ENCODE measurements around the gene NCAPD3.

The NCAPD3 gene

DNA sequence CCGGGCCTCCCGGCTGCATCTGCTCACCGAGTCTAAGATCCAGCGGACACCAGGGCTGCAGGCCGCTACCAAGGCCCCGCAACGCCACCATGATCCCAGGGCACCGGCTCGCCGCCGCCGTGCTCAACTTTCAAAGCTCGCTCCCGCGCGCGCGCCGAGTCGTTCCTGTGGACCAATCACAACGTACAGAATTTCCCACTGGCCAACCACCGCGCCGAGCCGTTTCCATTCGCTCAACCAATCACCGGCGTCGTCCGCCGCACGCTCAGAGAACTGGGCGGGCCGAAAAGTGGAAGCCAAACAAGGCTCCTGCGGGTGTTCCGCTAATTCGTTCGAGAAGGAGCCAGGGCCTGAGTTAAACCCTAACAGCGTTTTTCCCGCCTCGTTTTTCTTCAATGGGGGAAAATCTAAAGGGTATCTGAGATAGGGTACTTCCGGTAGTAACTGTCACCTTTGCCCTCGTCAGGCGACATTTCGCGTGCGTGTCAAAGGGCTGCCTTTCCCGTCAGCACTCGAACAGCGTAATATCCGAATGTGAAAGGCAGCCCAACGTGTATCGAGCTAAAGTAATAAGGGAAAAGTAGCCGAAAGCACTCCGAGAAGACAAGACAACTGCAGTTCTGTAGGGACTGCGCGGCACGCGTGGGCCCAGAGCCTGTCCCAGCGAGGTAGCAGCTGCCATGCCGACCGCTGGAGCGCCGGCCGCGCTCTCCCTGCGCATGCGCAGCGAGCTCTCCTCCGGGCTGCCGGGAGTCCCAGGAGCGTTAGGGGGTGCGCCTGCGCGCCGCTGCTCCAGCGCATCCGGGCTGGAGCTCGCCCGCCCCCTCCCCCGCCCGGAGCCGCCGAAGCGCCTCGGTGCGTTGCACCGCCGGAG is at the start of gene NCAPD3, which contains the start of gene VPS26B:
TSS of gene NCAPD3 (minus strand) at position 132 of the 874 bp plus-strand sequence. CDS start at position 91, 41 bp downstream.
TSS of gene VPS26B (plus strand) at position 836 of the 874 bp plus-strand sequence. CDS start 452 bp downstream, outside the sequence.
- Histone ChIP-seq H3K27me3 (ENCODE audit: control insufficient read depth, insufficient read depth, low read length) (peaks cover 5% of the 10 kb centered on the region), H3K9ac (ENCODE audit: low read depth, low read length) (peak within 1 kb of the TSS; percentile 74), H3K4me3 (ENCODE audit: low read depth, low read length) (peak within 1 kb of the TSS; percentile 98), H3K9me3 (ENCODE audit: control insufficient read depth, insufficient read depth, low read length) (no peaks in the 10 kb centered on the region), H3K4me1 (ENCODE audit: control insufficient read depth, insufficient read depth, low read length) (peaks cover 15% of the 10 kb centered on the region), H3K36me3 (ENCODE audit: control insufficient read depth, insufficient read depth, low read length) (peaks cover 3% of the 10 kb centered on the region)

- Histone ChIP-seq H3K36me3 (ENCODE audit: control insufficient read depth, insufficient read depth, low read length) (peaks cover 3% of the 10 kb centered on the region), H3K4me1 (ENCODE audit: control insufficient read depth, insufficient read depth, low read length) (peaks cover 24% of the 10 kb centered on the region), H3K9ac (ENCODE audit: low read depth, low read length) (no peak overlapping the region), H3K9me3 (ENCODE audit: control insufficient read depth, insufficient read depth, low read length) (no peaks in the 10 kb centered on the region), H3K27me3 (ENCODE audit: control insufficient read depth, insufficient read depth, low read length) (peaks cover 3% of the 10 kb centered on the region), H3K4me3 (ENCODE audit: low read depth, low read length) (peak overlapping the region; percentile 85)
Observed at GRCh38 chr11:134273317-134273712, 49.5 kb upstream of the NCAPD3 start.

DNA sequence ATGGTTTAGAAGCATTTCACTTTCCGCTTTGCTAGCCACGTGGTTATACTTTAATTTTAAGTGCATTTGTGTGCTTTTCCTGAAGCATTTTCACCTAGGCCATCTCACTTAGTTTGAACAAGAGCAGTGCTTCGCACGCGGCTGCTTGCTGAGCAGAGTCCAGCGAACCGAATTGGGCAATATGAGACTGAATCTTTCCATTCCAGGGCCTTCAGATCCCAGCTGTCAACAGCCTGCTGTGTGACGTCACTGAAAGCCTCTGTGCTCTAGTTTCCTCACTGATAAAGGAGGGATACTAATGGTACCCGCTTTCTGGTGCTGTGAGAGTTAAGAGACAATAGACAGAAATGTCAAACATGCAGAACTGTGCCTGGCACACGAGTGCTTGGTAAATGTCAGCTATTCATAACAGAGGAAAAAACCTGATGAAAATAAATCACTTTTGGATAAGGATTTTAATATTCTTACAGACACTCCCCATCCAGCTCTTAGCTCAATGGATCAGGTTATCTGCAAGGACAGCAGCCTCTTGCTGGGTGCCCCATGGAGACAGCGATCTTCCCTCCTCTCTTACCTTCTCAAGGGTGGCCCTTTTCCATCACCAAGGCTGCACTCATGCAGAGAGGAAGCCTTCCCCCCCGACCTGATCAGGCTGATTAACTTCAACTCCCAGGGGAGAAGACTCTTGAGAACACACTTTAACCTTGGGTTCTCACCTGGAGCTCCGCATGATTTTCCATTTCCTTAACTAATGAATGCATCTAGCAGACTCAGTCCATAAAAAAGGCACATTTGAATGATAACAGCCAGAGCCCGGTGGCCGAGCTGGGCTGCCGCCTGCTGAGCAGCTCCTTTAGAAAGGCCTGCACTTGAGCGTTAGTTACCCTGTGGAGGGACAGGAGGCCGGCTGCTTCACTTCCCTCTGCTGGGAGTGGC is 48.9 kb upstream of the NCAPD3 start:
- Histone ChIP-seq H3K36me3 (ENCODE audit: control insufficient read depth, insufficient read depth, low read length) (peaks cover 3% of the 10 kb centered on the region), H3K4me3 (ENCODE audit: low read depth, low read length) (peak overlapping the region; percentile 85), H3K27me3 (ENCODE audit: control insufficient read depth, insufficient read depth, low read length) (peaks cover 3% of the 10 kb centered on the region), H3K9ac (ENCODE audit: low read depth, low read length) (peak overlapping the region; percentile 4), H3K9me3 (ENCODE audit: control insufficient read depth, insufficient read depth, low read length) (no peaks in the 10 kb centered on the region), H3K4me1 (ENCODE audit: control insufficient read depth, insufficient read depth, low read length) (peaks cover 29% of the 10 kb centered on the region)

DNA sequence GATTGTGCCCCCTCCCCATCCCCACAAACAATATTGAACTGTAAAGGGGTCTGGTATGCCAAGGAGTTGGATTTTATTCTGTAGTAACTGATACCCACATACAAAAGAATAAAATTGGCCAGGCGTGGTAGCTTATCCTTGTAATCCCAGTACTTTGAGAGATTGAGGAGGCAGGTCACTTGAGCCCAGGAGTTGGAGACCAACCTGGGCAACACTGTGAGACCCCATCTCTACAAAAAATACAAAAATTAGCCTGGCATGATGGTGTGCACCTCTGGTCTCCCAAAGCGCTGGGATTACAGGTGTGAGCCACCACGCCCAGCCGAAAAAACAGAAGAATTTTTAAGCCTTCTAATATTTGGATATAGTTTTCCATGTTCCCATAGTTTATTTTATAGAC is 48.2 kb upstream of the NCAPD3 start:
- Histone ChIP-seq H3K27me3 (ENCODE audit: control insufficient read depth, insufficient read depth, low read length) (peaks cover 3% of the 10 kb centered on the region), H3K9me3 (ENCODE audit: control insufficient read depth, insufficient read depth, low read length) (no peaks in the 10 kb centered on the region), H3K4me1 (ENCODE audit: control insufficient read depth, insufficient read depth, low read length) (peaks cover 34% of the 10 kb centered on the region), H3K4me3 (ENCODE audit: low read depth, low read length) (no peak overlapping the region), H3K36me3 (ENCODE audit: control insufficient read depth, insufficient read depth, low read length) (peaks cover 3% of the 10 kb centered on the region), H3K9ac (ENCODE audit: low read depth, low read length) (no peak overlapping the region)

GRCh38 chr11:134270250-134270714 is 46.5 kb upstream of the NCAPD3 start:
- Histone ChIP-seq H3K27me3 (ENCODE audit: control insufficient read depth, insufficient read depth, low read length) (peaks cover 3% of the 10 kb centered on the region), H3K4me1 (ENCODE audit: control insufficient read depth, insufficient read depth, low read length) (peaks cover 34% of the 10 kb centered on the region), H3K9ac (ENCODE audit: low read depth, low read length) (no peak overlapping the region), H3K4me3 (ENCODE audit: low read depth, low read length) (no peak overlapping the region), H3K36me3 (ENCODE audit: control insufficient read depth, insufficient read depth, low read length) (no peaks in the 10 kb centered on the region), H3K9me3 (ENCODE audit: control insufficient read depth, insufficient read depth, low read length) (no peaks in the 10 kb centered on the region)

DNA sequence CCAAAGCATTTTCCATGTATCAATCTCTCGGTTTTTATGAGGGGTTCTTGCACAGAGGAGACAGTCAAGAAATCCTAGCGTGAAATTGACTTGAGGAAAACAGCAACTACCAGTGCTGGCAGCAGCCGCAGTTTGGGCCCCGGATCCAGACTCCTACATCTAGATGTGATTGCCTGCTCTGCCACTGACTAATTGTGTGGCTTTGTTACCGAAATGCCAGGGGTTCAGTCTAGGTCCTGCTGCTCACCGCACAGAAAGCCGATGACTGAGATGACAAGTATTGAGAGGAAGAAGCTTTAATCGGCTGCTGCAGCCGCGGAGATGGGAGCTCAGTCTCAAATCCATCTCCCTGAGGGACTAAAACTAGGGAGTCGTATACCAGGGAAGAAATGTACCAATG is 44.2 kb upstream of the NCAPD3 start:
- H3K9ac ChIP-seq (ENCODE audit: low read depth, low read length), result no peak overlapping the region
- peaks cover 3% of the 10 kb centered on the region for H3K36me3 ChIP-seq (ENCODE audit: control insufficient read depth, insufficient read depth, low read length)
- no peaks in the 10 kb centered on the region for H3K27me3 ChIP-seq (ENCODE audit: control insufficient read depth, insufficient read depth, low read length)
- no peak overlapping the region for H3K4me3 ChIP-seq (ENCODE audit: low read depth, low read length)
- no peaks in the 10 kb centered on the region for H3K9me3 ChIP-seq (ENCODE audit: control insufficient read depth, insufficient read depth, low read length)
- H3K4me1 ChIP-seq (ENCODE audit: control insufficient read depth, insufficient read depth, low read length), result peaks cover 20% of the 10 kb centered on the region

DNA sequence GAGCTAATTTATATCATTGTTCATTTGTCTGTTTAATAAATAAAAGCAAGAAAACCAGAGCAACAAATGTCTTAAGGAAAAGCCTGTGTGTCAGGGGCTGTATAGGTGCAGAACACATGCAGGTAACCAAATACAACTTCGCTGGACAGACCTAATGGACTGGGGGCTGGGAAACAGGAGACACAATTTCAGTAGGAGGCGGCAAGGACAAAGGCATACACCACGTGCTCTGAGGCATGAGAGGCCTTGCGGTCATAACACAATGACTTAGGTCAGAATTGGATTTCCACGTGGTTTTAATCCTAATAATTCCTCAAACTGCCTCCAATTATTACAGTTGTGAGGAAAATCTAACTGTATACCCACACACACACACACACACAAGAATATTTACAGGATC is 43.7 kb upstream of the NCAPD3 start:
- no peaks in the 10 kb centered on the region for H3K9me3 ChIP-seq (ENCODE audit: control insufficient read depth, insufficient read depth, low read length)
- no peak overlapping the region for H3K4me3 ChIP-seq (ENCODE audit: low read depth, low read length)
- H3K9ac ChIP-seq (ENCODE audit: low read depth, low read length), result no peak overlapping the region
- H3K27me3 ChIP-seq (ENCODE audit: control insufficient read depth, insufficient read depth, low read length), result no peaks in the 10 kb centered on the region
- peaks cover 7% of the 10 kb centered on the region for H3K36me3 ChIP-seq (ENCODE audit: control insufficient read depth, insufficient read depth, low read length)
- H3K4me1 ChIP-seq (ENCODE audit: control insufficient read depth, insufficient read depth, low read length), result peaks cover 16% of the 10 kb centered on the region

DNA sequence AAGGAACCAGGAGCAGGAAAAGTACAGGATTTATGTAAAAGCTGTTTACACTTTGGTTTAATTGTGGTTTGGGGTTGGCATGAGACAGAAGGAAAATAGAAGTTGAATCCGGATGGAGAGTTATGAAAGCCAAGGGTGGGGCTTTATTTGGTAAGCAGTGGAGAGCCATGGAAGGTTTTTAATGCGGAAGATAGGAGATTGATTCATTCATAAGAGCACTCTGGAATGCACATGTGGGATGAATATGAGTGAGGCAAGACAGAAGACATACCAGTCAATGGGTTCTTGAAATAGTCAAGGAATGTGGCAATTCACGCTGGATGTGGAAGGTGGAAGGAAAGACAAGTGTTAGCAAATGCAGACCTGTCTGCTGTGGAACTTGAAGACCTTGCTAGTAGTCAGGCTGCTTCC is 43.1 kb upstream of the NCAPD3 start:
- Histone ChIP-seq H3K36me3 (ENCODE audit: control insufficient read depth, insufficient read depth, low read length) (peaks cover 12% of the 10 kb centered on the region), H3K4me3 (ENCODE audit: low read depth, low read length) (no peak overlapping the region), H3K27me3 (ENCODE audit: control insufficient read depth, insufficient read depth, low read length) (no peaks in the 10 kb centered on the region), H3K9ac (ENCODE audit: low read depth, low read length) (no peak overlapping the region), H3K9me3 (ENCODE audit: control insufficient read depth, insufficient read depth, low read length) (no peaks in the 10 kb centered on the region), H3K4me1 (ENCODE audit: control insufficient read depth, insufficient read depth, low read length) (peaks cover 12% of the 10 kb centered on the region)

DNA sequence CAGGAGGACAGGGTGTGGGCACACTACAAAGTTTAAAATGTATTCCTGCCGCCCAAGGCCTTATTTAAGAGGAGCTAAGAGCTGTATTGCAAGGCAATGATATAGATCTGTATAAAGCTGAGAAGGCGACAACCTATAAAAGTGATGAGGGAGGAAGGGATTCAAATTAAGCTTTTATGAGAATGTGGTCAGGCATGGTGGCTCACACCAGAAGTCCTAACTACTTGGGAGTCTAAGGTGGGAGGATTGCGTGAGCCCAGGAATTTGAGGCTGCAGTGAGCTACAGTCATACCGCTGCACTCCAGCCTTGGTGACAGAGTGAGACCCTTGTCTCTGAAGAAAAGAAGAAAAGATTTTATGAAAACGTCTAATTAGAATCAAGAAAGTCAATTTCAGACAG is 42.7 kb upstream of the NCAPD3 start:
- H3K36me3 ChIP-seq (ENCODE audit: control insufficient read depth, insufficient read depth, low read length), result peaks cover 12% of the 10 kb centered on the region
- no peaks in the 10 kb centered on the region for H3K9me3 ChIP-seq (ENCODE audit: control insufficient read depth, insufficient read depth, low read length)
- no peak overlapping the region for H3K4me3 ChIP-seq (ENCODE audit: low read depth, low read length)
- H3K27me3 ChIP-seq (ENCODE audit: control insufficient read depth, insufficient read depth, low read length), result no peaks in the 10 kb centered on the region
- H3K9ac ChIP-seq (ENCODE audit: low read depth, low read length), result no peak overlapping the region
- peaks cover 12% of the 10 kb centered on the region for H3K4me1 ChIP-seq (ENCODE audit: control insufficient read depth, insufficient read depth, low read length)

DNA sequence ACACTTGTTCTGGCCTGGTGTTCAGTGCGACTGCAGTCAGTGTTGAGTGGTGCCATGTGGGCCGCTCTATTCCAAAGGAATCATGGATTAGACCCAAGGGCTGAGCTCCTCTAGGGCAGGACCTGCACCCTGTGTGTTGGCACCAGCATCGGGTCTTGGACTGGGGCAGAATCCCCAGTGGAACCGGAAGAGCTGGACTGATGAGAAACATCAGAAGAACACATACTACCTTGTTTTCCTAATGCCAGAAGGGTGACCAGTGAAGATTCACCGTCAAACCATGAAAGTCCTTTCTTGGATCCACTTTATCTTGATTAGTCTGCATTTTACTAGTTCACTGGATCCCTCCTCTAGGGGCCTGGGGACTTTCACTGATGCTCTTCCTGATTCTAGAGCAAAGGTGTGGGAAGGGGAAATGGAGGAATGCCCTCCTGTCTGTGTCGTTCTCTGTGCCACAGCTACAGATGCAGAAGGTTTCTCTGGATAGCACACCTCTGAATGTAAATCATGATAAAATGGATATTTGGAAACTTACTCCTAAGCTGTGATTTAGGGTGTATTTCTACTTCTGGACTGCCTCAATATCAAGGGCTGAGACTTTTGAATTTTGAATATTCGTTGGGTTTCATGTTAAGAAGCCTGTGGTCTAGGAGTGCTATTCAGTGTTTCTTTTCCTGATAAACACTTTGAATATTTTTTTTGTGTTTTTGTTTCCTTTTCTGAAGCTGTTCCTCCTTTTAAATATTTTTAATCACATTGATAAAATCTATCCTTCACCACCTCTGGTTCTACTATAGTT is 41.4 kb upstream of the NCAPD3 start:
- H3K9ac ChIP-seq (ENCODE audit: low read depth, low read length), result no peak overlapping the region
- peaks cover 10% of the 10 kb centered on the region for H3K4me1 ChIP-seq (ENCODE audit: control insufficient read depth, insufficient read depth, low read length)
- H3K27me3 ChIP-seq (ENCODE audit: control insufficient read depth, insufficient read depth, low read length), result no peaks in the 10 kb centered on the region

More for the DNA sequence above, 41.4 kb upstream of the NCAPD3 start:
- H3K9me3 ChIP-seq (ENCODE audit: control insufficient read depth, insufficient read depth, low read length), result no peaks in the 10 kb centered on the region
- H3K36me3 ChIP-seq (ENCODE audit: control insufficient read depth, insufficient read depth, low read length), result peaks cover 19% of the 10 kb centered on the region
- H3K4me3 ChIP-seq (ENCODE audit: low read depth, low read length), result no peak overlapping the region
